PC-3 (cell line): ENCODE measurements around the gene LHCGR. TPM values are rescaled to one million over a fixed set of nuclear protein-coding genes. Genes with fewer than 3 reads are reported as not detected.

ENCODE experiments used
- ATAC-seq: fragments of 200-7000 bp; cut with Tn5 transposase; 2 replicates; pipeline ENCODE4 v1.9.1; 2020; ENCODE audit warnings: mild to moderate bottlenecking, moderate library complexity
- BruUV-seq: library from RNA; stranded (reverse); fragments of 400-500 nt; replicated peaks from 2 replicates; lab custom pipeline; 2021; lab: Mats Ljungman, UMichigan
- CTCF ChIA-PET: fragments of 300-600 bp; sonication (Branson Sonifier 250); formaldehyde crosslinking; loops from one replicate; lab custom pipeline; 2022; ENCODE audit warnings: antibody characterized with exemption; lab: Charles Lee
- POLR2A ChIA-PET: fragments of 300-600 bp; sonication (Branson Sonifier 250); formaldehyde crosslinking; loops from one replicate; lab custom pipeline; 2022; ENCODE audit warnings: antibody characterized with exemption; ENCODE audit not compliant: unreplicated experiment; lab: Charles Lee
- DNase-seq: peaks from one replicate; pipeline ENCODE4 v3.0.0-alpha.2; 2015
- H2AFZ ChIP-seq: fragments of 300-600 bp; sonication (generic); 2 replicates; pipeline ENCODE4 v1.6.0; 2016; ENCODE audit warnings: antibody characterized with exemption, low read length
- H3F3A ChIP-seq: fragments of 300-600 bp; sonication (generic); one replicate; pipeline ENCODE4 v1.6.0; 2017; ENCODE audit warnings: antibody characterized with exemption, low read length, control low read depth, mild to moderate bottlenecking; ENCODE audit not compliant: unreplicated experiment
- H3K27ac ChIP-seq: fragments of 300-600 bp; sonication (generic); 2 replicates; pipeline ENCODE4 v1.5.1; 2016; ENCODE audit warnings: mild to moderate bottlenecking, low read length
- H3K27me3 ChIP-seq: fragments of 300-600 bp; sonication (generic); 2 replicates; pipeline ENCODE4 v1.6.1; 2016; ENCODE audit warnings: low read length, mixed read lengths
- H3K36me3 ChIP-seq: fragments of 300-600 bp; sonication (generic); 2 replicates; pipeline ENCODE4 v1.6.1; 2016; ENCODE audit warnings: low read depth, mixed run types, low read length, mixed read lengths
- H3K4me1 ChIP-seq: fragments of 300-600 bp; sonication (generic); 2 replicates; pipeline ENCODE4 v1.5.1; 2016; ENCODE audit warnings: low read length; ENCODE audit not compliant: insufficient read depth
- H3K4me2 ChIP-seq: fragments of 300-600 bp; sonication (generic); 2 replicates; pipeline ENCODE4 v1.6.0; 2016; ENCODE audit warnings: low read length
- H3K4me3 ChIP-seq: fragments of 300-600 bp; sonication (generic); 2 replicates; pipeline ENCODE4 v1.5.1; 2016; ENCODE audit warnings: mild to moderate bottlenecking, low read length, mixed read lengths
- H3K79me2 ChIP-seq: fragments of 300-600 bp; sonication (generic); 2 replicates; pipeline ENCODE4 v1.6.1; 2017; ENCODE audit warnings: low read length, mixed read lengths
- H3K9ac ChIP-seq: fragments of 300-600 bp; sonication (generic); 2 replicates; pipeline ENCODE4 v1.6.0; 2016; ENCODE audit warnings: mild to moderate bottlenecking, low read length
- H3K9me2 ChIP-seq: fragments of 300-600 bp; sonication (generic); replicated peaks from 2 replicates; pipeline ENCODE4 v1.6.1; 2016; ENCODE audit warnings: mixed run types, low read length, mixed read lengths
- H3K9me3 ChIP-seq: fragments of 300-600 bp; sonication (generic); 2 replicates; pipeline ENCODE4 v1.6.1; 2016; ENCODE audit warnings: low read length, mixed read lengths
- H4K20me1 ChIP-seq: fragments of 300-600 bp; sonication (generic); 2 replicates; pipeline ENCODE4 v1.6.1; 2016; ENCODE audit warnings: low read length, mixed read lengths
- EZH2 ChIP-seq: fragments of 300-600 bp; sonication (generic); IDR thresholded peaks from one replicate; pipeline ENCODE4 v1.6.1; 2017; ENCODE audit warnings: antibody characterized with exemption, mild to moderate bottlenecking, low read length; ENCODE audit not compliant: unreplicated experiment
- EZH2phosphoT487 ChIP-seq: fragments of 300-600 bp; sonication (generic); IDR thresholded peaks from 2 replicates; pipeline ENCODE4 v1.6.1; 2018; ENCODE audit warnings: mild to moderate bottlenecking, antibody characterized with exemption, low read length, borderline replicate concordance
- intact Hi-C: fragments of 100-400 bp; cut with micrococcal nuclease; formaldehyde crosslinking; loops from 2 replicates; pipeline ENCODE4 v1.9.0; 2023
- total RNA-seq: library from RNA; depleted of rRNA; stranded (reverse); fragments of >200 nt; gene quantifications from 2 replicates; pipeline ENCODE4 v1.2.3, GENCODE V29; 2014
- TF ChIP-seq, protein P1 (sequence below): fragments of 300-600 bp; sonication (generic); conservative IDR thresholded peaks from 2 replicates; pipeline ENCODE4 v1.5.1; 2017; ENCODE audit warnings: antibody characterized with exemption, low read depth, mild to moderate bottlenecking, low read length

LHCGR gene
- total RNA-seq, 1 experiment from 2014 or later, result not detected

DNA sequence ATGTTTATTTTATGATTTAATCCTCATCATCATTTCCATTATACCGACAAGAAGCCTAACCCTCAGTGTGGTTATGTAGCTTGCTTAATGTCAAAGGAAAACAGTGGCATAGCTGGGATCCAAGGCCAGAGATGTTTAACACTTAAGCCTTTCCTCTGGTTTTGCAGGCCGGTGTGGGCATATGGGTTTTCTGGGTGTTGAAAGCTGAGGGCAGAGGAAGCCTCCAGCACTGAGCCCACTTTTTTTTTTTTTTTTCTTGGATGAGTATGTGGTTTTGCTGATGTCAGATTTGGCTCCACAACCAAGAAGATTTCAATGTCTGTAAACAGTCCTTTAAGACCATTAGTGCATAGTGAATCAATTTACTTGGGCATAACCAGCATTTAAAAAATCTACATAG lies 41.3 kb downstream of the LHCGR start:
- Histone ChIP-seq H3K36me3 (no peaks in the 10 kb centered on the region), H3K27me3 (no peaks in the 10 kb centered on the region), H3K4me3 (no peak overlapping the region), H3K79me2 (no peaks in the 10 kb centered on the region), H2AFZ (no peak overlapping the region), H3K9me3 (no peaks in the 10 kb centered on the region), H3K4me2 (no peak overlapping the region), H3K9ac (no peak overlapping the region), H3K4me1 (0 out of 2 replicates have a peak, but pooled peaks cover under 1% of the 10 kb centered on the region), H3K9me2 (no peaks in the 10 kb centered on the region), H4K20me1 (no peaks in the 10 kb centered on the region), H3F3A (no peaks in the 10 kb centered on the region), H3K27ac (no peak overlapping the region)
- TF ChIP-seq EZH2 (no peak), EZH2phosphoT487 (no peak)
- TF ChIP-seq, protein P1, sequence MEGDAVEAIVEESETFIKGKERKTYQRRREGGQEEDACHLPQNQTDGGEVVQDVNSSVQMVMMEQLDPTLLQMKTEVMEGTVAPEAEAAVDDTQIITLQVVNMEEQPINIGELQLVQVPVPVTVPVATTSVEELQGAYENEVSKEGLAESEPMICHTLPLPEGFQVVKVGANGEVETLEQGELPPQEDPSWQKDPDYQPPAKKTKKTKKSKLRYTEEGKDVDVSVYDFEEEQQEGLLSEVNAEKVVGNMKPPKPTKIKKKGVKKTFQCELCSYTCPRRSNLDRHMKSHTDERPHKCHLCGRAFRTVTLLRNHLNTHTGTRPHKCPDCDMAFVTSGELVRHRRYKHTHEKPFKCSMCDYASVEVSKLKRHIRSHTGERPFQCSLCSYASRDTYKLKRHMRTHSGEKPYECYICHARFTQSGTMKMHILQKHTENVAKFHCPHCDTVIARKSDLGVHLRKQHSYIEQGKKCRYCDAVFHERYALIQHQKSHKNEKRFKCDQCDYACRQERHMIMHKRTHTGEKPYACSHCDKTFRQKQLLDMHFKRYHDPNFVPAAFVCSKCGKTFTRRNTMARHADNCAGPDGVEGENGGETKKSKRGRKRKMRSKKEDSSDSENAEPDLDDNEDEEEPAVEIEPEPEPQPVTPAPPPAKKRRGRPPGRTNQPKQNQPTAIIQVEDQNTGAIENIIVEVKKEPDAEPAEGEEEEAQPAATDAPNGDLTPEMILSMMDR, result no peak
- BruUV-seq, result no TSS peak
- no peak for ATAC-seq
- intact Hi-C loops, result no loop called here
- ChIA-PET CTCF (no interaction called here), POLR2A (no interaction called here)
- no peak for DNase-seq

DNA sequence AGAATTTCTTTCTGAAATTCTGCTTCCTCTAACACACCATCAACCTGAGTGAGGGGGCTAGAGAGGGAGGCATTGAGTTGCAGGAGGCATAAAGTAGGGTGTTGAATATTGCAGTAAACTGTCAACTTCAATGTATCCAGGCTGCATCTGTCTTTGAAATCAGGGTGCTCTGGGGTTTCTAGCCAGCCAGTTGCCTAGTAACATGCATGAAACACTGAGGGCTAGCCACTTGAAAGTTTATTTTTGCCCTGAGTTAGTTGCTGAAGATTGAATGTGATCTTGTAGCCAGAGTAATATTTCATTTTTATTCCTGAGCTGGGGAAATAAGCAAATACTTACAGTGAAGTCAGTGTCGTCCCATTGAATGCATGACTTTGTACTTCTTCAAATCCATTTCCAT lies 41.9 kb downstream of the LHCGR start:
- no peaks in the 10 kb centered on the region for H3F3A ChIP-seq
- ATAC-seq (no peak), DNase-seq (no peak)
- intact Hi-C loops, result no loop called here
- H3K27me3 ChIP-seq, result no peaks in the 10 kb centered on the region
- CTCF ChIA-PET, result no interaction called here
- POLR2A ChIA-PET, result no interaction called here
- H3K27ac ChIP-seq, result no peak overlapping the region
- no peaks in the 10 kb centered on the region for H3K9me2 ChIP-seq
- no peak overlapping the region for H3K4me3 ChIP-seq
- H3K4me2 ChIP-seq, result no peak overlapping the region
- TF ChIP-seq EZH2, result no peak
- TF ChIP-seq EZH2phosphoT487, result no peak
- TF ChIP-seq, protein P1, result no peak
- no peaks in the 10 kb centered on the region for H3K79me2 ChIP-seq
- no peaks in the 10 kb centered on the region for H3K4me1 ChIP-seq
- no TSS peak for BruUV-seq
- no peak overlapping the region for H2AFZ ChIP-seq
- H3K36me3 ChIP-seq, result no peaks in the 10 kb centered on the region
- H3K9me3 ChIP-seq, result no peaks in the 10 kb centered on the region
- H4K20me1 ChIP-seq, result no peaks in the 10 kb centered on the region
- H3K9ac ChIP-seq, result no peak overlapping the region

DNA sequence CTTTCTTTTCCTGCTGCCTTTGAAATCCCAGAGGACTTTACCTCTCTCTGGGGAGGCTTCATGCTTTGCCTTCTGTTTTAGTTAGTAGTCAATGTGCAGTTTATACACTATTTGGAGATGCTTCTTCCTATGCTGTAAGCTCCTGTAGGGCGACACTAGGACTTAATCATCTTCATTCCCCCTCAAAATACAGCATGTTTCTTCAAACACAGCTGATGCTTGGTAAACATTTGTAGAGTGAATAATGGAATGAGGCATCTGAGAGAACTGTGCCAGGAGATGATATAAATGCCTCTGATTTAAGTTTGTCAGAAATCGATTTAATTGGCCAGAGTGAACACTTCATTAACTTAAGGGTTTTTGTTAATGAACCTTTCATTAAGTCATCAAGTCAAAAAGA lies 43.4 kb downstream of the LHCGR start:
- no peak overlapping the region for H2AFZ ChIP-seq
- peak; percentile 45 for DNase-seq
- no peaks in the 10 kb centered on the region for H3K36me3 ChIP-seq
- no TSS peak for BruUV-seq
- H3K4me2 ChIP-seq, result no peak overlapping the region
- no peaks in the 10 kb centered on the region for H4K20me1 ChIP-seq
- H3K4me1 ChIP-seq, result 0 out of 2 replicates have a peak, but pooled peaks cover 5% of the 10 kb centered on the region
- no peaks in the 10 kb centered on the region for H3K79me2 ChIP-seq
- no peaks in the 10 kb centered on the region for H3K27me3 ChIP-seq
- no peaks in the 10 kb centered on the region for H3K9me2 ChIP-seq
- no peaks in the 10 kb centered on the region for H3F3A ChIP-seq
- ATAC-seq, result no peak
- H3K9ac ChIP-seq, result no peak overlapping the region
- intact Hi-C loops, result no loop called here
- H3K4me3 ChIP-seq, result no peak overlapping the region
- ChIA-PET POLR2A (no interaction called here), CTCF (no interaction called here)
- H3K27ac ChIP-seq, result no peak overlapping the region
- TF ChIP-seq EZH2phosphoT487, result no peak
- TF ChIP-seq, protein P1, result no peak
- no peak for TF ChIP-seq EZH2
- no peaks in the 10 kb centered on the region for H3K9me3 ChIP-seq
